Colonic mucosa (tissue), 4 donors: ENCODE measurements around the gene PARD6G. TPM values are rescaled to one million over a fixed set of nuclear protein-coding genes. Genes with fewer than 3 reads are reported as not detected.

ENCODE experiments used
- DNase-seq: peaks from one replicate; pipeline ENCODE4 v3.0.0-alpha.2; 2020
- H3K27ac ChIP-seq: fragments of 200-600 bp; one replicate; pipeline ENCODE4 v1.8.0; 2021
- H3K27me3 ChIP-seq: fragments of 200-600 bp; one replicate; pipeline ENCODE4 v1.8.0; 2021
- H3K36me3 ChIP-seq: fragments of 200-600 bp; one replicate; pipeline ENCODE4 v1.8.0; 2021
- H3K4me1 ChIP-seq: fragments of 200-600 bp; one replicate; pipeline ENCODE4 v1.8.0; 2021; ENCODE audit warnings: mild to moderate bottlenecking
- H3K4me3 ChIP-seq: fragments of 200-600 bp; one replicate; pipeline ENCODE4 v1.8.0; 2021
- H3K9ac ChIP-seq, 2 donors: one replicate each; pipeline ENCODE4 v1.7.0; 2013; ENCODE audit warnings: control low read depth in 2 of 2, low read depth in 2 of 2, low read length in 2 of 2
- H3K9me3 ChIP-seq: fragments of 200-600 bp; one replicate; pipeline ENCODE4 v1.8.0; 2021
- intact Hi-C: fragments of 100-400 bp; cut with DNase I; formaldehyde crosslinking; loops from one replicate; pipeline ENCODE4 v1.14.1; 2022
- total RNA-seq, 2 donors: library from RNA; stranded (reverse); fragmentation: NEBNext Ultra II Directional in 1 of 2; extraction: Animal tissue kit (Norgen Biotek cat#: 25700) in 1 of 2; gene quantifications; one replicate each; pipeline ENCODE4 v1.2.1, GENCODE V29; 2021
- TF ChIP-seq, protein P1 (sequence below): fragments of 200-600 bp; IDR thresholded peaks from one replicate; pipeline ENCODE4 v1.8.0; 2022; ENCODE audit warnings: antibody characterized with exemption, mild to moderate bottlenecking
- donor health status: healthy.
- donor health status: DM: no; HTN: no; CAD: no.
- donor health status: DM: no; HTN: no; CAD: no.

PARD6G gene
- total RNA-seq, 2 donors from 2014 or later = 1.0 to 1.2 TPM

DNA sequence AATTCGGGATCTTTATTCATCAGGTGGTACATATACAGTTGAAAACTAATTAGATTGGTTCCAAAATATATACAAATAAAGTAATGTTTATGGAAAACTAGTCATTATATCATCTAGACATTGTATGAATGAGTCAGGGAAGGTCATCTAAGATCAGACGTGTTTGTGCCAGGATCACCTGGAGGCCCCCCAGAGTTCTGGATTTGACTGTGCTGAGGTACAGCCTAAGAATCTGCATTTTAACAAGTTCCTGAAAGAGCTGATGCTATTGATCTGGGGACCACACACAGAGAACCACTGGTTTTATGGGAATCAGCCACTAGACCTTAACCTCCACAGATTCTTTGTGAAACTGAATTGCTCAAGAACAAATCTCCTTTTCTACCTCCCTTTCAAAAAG, 43.2 kb downstream of the PARD6G start:
- Histone ChIP-seq H3K27me3 (no peaks in the 10 kb centered on the region), H3K9ac (no peak overlapping the region), H3K9me3 (no peaks in the 10 kb centered on the region), H3K36me3 (no peaks in the 10 kb centered on the region), H3K4me1 (no peaks in the 10 kb centered on the region), H3K27ac (no peak overlapping the region), H3K4me3 (no peak overlapping the region)
- TF ChIP-seq, protein P1, sequence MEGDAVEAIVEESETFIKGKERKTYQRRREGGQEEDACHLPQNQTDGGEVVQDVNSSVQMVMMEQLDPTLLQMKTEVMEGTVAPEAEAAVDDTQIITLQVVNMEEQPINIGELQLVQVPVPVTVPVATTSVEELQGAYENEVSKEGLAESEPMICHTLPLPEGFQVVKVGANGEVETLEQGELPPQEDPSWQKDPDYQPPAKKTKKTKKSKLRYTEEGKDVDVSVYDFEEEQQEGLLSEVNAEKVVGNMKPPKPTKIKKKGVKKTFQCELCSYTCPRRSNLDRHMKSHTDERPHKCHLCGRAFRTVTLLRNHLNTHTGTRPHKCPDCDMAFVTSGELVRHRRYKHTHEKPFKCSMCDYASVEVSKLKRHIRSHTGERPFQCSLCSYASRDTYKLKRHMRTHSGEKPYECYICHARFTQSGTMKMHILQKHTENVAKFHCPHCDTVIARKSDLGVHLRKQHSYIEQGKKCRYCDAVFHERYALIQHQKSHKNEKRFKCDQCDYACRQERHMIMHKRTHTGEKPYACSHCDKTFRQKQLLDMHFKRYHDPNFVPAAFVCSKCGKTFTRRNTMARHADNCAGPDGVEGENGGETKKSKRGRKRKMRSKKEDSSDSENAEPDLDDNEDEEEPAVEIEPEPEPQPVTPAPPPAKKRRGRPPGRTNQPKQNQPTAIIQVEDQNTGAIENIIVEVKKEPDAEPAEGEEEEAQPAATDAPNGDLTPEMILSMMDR = no peak
- no peak for DNase-seq
- intact Hi-C loops = no loop called here

DNA sequence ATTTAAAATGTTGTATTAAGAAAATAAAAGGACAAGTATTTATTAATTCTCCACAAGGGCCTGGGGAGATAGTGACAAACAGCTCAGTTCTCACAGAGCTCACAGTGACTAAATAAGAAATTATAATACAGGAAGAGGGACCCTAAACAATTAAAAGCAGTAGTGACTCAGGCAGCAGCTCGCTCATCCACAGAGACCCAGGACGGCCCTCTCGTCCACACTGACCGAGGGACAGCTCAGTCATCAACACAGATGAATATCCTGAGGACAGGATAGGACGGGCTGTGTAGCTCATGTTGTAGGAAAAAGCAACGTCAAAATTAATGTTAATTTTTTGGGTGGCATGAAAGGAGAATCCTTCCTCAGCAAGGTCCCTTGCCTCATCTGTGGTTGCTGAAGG, 44.1 kb downstream of the PARD6G start:
- H3K4me1 ChIP-seq = no peaks in the 10 kb centered on the region
- no peaks in the 10 kb centered on the region for H3K27me3 ChIP-seq
- H3K36me3 ChIP-seq = no peaks in the 10 kb centered on the region
- no peak overlapping the region for H3K27ac ChIP-seq
- H3K4me3 ChIP-seq = no peak overlapping the region
- TF ChIP-seq, protein P1 = no peak
- H3K9me3 ChIP-seq = no peaks in the 10 kb centered on the region
- intact Hi-C loops = no loop called here
- no peak overlapping the region for H3K9ac ChIP-seq
- DNase-seq = no peak

DNA sequence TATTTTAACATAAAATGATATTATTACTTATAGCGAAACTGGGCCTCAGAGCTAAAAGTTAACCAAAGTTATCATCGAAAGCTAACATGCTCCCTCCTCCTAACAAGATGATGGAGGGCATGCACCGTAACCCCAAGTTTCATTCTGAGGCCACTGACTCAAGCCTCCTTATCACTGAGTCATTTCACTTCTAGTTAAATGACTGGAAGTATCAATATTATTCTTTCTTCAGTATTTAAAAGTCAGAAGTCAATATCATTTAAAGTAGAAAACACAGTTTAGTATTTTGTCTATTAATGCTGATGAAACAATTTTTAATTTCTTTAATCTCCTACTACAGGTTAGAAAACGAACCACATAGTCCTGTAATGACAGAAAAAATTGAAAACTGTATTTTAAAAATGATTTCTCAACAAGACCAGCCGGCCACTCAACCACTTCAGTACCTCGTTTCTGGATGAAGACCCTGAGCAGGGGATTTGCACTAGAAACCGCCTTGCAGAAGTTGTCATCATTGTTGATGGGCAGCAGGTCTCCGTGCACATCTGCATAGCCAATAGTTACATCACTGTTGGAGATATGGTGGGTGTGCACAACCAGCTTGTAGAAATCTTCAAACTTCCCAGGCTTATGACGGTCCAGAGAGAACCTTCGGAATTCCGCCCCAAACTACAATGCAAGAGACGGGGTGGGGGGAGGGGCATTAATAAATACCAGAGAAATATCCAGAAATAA, 44.9 kb downstream of the PARD6G start:
- intact Hi-C loops = no loop called here
- H3K9ac ChIP-seq = no peak overlapping the region
- no peak overlapping the region for H3K27ac ChIP-seq
- no peaks in the 10 kb centered on the region for H3K36me3 ChIP-seq
- H3K27me3 ChIP-seq = no peaks in the 10 kb centered on the region
- no peak for DNase-seq
- no peak overlapping the region for H3K4me3 ChIP-seq
- no peaks in the 10 kb centered on the region for H3K4me1 ChIP-seq
- TF ChIP-seq, protein P1 = no peak
- H3K9me3 ChIP-seq = no peaks in the 10 kb centered on the region

DNA sequence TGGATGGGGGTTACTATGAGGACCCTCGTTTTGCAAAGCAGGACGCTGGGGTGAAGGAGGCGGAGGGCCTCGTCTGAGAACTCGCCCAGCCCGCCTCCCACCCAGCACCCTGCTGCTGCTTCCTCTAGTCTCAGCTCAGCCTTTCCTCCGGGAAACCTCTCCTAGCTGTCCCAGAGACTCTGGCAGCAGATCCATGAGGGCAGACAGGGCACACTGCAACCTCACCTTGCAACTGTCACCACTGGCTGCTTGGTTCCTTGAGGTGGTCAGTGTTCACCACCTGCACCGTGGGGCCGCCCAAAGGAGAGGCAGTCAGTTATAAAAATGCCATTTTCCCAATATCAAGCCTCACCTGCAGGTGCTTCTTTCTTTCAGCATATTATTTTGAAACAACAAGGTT, 45.6 kb downstream of the PARD6G start:
- TF ChIP-seq, protein P1 = no peak
- Histone ChIP-seq H3K36me3 (no peaks in the 10 kb centered on the region), H3K9ac (no peak overlapping the region), H3K27ac (no peak overlapping the region), H3K4me3 (no peak overlapping the region), H3K27me3 (no peaks in the 10 kb centered on the region), H3K9me3 (no peaks in the 10 kb centered on the region), H3K4me1 (no peaks in the 10 kb centered on the region)
- intact Hi-C loops = no loop called here
- no peak for DNase-seq

DNA sequence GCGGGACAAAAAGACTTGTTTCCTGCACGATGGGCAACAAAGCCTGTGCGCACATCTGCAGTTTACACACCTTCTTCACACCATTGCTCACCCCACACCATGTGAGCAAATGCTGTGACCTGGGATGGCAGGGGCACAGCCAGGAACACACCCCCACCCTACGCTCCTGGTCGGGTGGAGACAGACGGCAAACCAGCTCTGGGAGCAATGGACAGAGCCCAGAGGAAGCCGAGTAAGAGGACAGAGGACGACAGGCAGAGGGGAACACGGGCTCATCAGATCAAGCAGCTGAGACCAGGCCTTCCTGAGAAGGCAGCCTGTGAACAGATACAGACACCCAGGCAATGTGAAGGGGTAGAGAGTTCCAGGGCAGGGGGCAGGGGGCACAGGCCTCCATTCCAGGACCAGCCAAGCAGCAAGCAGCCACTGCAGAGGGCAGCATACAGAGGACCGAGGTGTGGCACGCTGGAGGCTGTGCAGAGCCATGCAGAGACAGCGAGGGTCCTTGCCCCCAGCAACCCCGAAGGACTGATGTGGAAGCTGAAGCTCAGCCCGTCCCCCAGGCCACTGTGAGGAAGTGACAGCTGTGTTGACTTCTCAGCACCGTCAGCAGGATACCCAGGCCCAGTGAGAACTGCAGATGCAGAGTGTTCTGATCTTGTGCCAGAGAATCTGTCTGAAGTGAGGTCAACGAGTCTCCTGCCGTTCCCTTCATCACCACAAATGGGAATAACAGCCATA, 46.2 kb downstream of the PARD6G start:
- Histone ChIP-seq H3K36me3 (no peaks in the 10 kb centered on the region), H3K27me3 (no peaks in the 10 kb centered on the region), H3K9ac (no peak overlapping the region), H3K9me3 (no peaks in the 10 kb centered on the region), H3K4me3 (no peak overlapping the region), H3K4me1 (no peaks in the 10 kb centered on the region), H3K27ac (no peak overlapping the region)
- TF ChIP-seq, protein P1 = no peak
- DNase-seq = no peak
- intact Hi-C loops = no loop called here
